Measurements from ENCODE around the gene ANKMY1. TPM values are rescaled to one million over a fixed set of nuclear protein-coding genes. Genes with fewer than 3 reads are reported as not detected.
"Not testable (repeated sequence)": the region's sequence is repeated elsewhere in the genome, so short reads cannot be mapped to it uniquely, and the experiment has no call there.

ANKMY1 gene
- total and polyA plus RNA-seq, 3 experiments from 2014 or later, result 15.8 to 27.9 (median 22.4) TPM

DNA sequence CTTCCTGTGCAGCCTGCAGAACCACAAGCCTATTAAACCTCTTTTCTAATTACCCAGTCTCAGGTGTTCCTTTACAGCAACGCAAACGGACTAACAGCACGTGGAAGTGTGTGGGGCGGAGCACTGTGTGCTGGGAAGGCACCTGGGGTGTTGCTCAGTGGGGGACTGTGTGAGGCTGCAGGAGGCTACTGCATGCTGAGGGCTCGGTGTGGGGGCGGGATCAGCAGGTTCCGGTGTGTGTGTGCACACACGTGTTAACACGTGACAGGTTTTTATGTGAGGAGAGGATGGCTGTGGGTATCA lies 58.9 kb downstream of the ANKMY1 start:
- Mint-ChIP-seq H3K9me3 (peaks cover 0 to 4% (median 0%) of the 10 kb centered on the region in 5 donors), H3K27ac (peak overlapping the region in 1 of 8 donors; percentile 47), H3K36me3 (peaks cover 28 to 64% (median 34%) of the 10 kb centered on the region in 3 donors), H3K4me3 (no peak overlapping the region), H3K27me3 (no peaks in the 10 kb centered on the region), H3K4me1 (no peaks in the 10 kb centered on the region)
- H3K27ac ChIP-seq (ENCODE audit: low read depth, low read length), result no peak overlapping the region
- CTCF ChIA-PET, result no interaction called here
- no peaks in the 10 kb centered on the region for H3K36me3 ChIP-seq (ENCODE audit: insufficient read depth, low read length)
- no peaks in the 10 kb centered on the region for H3K4me1 ChIP-seq (ENCODE audit: insufficient read depth, low read length)
- no peaks in the 10 kb centered on the region for H3K27me3 ChIP-seq (ENCODE audit: insufficient read depth, low read length, poor library complexity, severe bottlenecking)
- no peak overlapping the region for H3K4me3 ChIP-seq (ENCODE audit: low read length)
- POLR2A ChIA-PET, result no interaction called here
- H3K9me3 ChIP-seq (ENCODE audit: low read length), result no peaks in the 10 kb centered on the region
- DNase-seq, result no peak

DNA sequence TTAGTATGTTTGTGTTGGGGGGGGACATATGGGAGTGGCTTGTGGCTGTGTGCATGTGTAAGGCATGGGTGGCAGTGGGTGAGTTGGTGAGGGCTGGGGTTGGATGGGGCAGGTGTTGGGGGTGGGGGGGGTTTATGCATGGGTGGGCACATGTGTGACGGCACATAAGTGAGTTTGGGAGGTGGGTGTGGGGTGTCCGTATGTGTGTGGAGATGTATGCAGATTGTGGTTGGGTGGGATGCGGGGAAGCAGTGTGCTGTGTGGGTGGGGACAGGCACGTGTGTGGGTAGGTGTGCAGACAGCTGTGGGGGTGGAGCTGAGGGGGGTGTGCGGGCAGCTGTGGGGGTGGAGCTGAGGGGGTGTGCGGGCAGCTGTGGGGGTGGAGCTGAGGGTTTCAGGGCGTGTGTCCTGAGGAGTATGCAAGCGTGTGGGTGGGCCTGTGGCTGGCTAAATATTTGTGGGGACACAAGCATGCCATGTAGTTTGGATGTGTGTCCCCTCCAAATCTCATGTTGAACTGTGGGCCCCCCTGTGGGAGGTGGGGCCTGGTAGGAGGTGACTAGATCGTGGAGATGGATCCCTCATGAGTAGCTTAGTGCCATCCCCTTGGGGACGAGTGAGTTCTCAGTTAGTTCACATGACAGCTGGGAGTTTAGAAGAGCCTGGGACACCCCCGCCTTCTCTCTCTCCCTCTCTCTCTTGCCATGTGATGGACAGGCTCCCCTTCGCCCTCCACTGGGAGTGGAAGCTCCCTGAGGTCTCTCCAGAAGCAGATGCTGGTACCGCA lies 59.4 kb downstream of the ANKMY1 start:
- Mint-ChIP-seq H3K4me1 (no peaks in the 10 kb centered on the region), H3K36me3 (peaks cover 29 to 61% (median 37%) of the 10 kb centered on the region in 3 donors), H3K4me3 (no peak overlapping the region), H3K27me3 (no peaks in the 10 kb centered on the region), H3K27ac (peak overlapping the region in 1 of 8 donors; percentile 47), H3K9me3 (peaks cover 0 to 7% (median 4%) of the 10 kb centered on the region in 5 donors)
- H3K4me1 ChIP-seq (ENCODE audit: insufficient read depth, low read length), result no peaks in the 10 kb centered on the region
- no peak overlapping the region for H3K4me3 ChIP-seq (ENCODE audit: low read length)
- no peaks in the 10 kb centered on the region for H3K36me3 ChIP-seq (ENCODE audit: insufficient read depth, low read length)
- no peak overlapping the region for H3K27ac ChIP-seq (ENCODE audit: low read depth, low read length)
- no peaks in the 10 kb centered on the region for H3K9me3 ChIP-seq (ENCODE audit: low read length)
- DNase-seq, result no peak
- H3K27me3 ChIP-seq (ENCODE audit: insufficient read depth, low read length, poor library complexity, severe bottlenecking), result no peaks in the 10 kb centered on the region
- CTCF ChIA-PET, result no interaction called here
- POLR2A ChIA-PET, result no interaction called here

DNA sequence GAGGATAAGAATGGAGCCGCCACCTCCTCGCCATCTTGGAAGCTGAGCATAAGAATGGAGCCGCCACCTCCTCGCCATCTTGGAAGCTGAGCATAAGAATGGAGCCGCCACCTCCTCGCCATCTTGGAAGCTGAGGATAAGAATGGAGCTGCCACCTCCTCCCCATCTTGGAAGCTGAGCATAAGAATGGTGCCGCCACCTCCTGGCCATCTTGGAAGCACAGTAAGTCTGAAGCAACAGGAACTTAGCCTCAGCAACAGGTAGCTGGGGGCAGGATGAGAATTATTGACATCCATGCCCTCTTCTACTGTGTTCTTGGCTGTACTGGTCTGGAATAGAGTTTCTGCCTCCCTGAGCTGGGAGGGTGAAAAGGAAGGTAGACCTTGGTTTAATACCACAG lies 60.7 kb downstream of the ANKMY1 start:
- Mint-ChIP-seq H3K36me3 (peaks cover 31 to 63% (median 43%) of the 10 kb centered on the region in 3 donors), H3K9me3 (peaks cover 4 to 14% (median 10%) of the 10 kb centered on the region in 5 donors)
- H3K4me3 Mint-ChIP-seq; H3K27me3 ChIP-seq (ENCODE audit: insufficient read depth, low read length, poor library complexity, severe bottlenecking); H3K4me1 Mint-ChIP-seq; H3K27ac ChIP-seq (ENCODE audit: low read depth, low read length); H3K4me3 ChIP-seq (ENCODE audit: low read length); H3K9me3 ChIP-seq (ENCODE audit: low read length); POLR2A ChIA-PET; H3K27me3 Mint-ChIP-seq; H3K4me1 ChIP-seq (ENCODE audit: insufficient read depth, low read length); DNase-seq; H3K36me3 ChIP-seq (ENCODE audit: insufficient read depth, low read length); H3K27ac Mint-ChIP-seq: not testable (repeated sequence)
- CTCF ChIA-PET, result interaction anchor here (1.1 kb wide), 1 partner anchor 17 kb away, joined by 3 read pairs; no protein-coding TSS in a partner anchor

DNA sequence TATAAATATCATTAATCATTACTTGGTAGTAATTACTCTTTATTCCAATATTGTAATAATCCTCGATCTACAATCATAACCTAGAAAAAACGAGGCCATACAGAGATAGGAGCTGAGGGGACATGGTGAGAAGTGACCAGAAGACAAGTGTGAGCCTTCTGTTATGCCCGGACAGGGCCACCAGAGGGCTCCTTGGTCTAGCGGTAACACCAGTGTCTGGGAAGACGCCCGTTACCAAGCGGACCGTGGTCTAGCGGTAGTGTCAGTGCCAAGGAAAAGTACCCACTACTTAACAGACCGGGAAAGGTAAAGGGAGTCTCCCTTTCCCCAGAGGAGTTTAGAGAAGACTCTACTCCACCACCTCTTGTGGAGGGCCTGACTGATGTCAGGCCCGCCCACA lies 62.8 kb downstream of the ANKMY1 start:
- H3K4me1 Mint-ChIP-seq; DNase-seq; H3K4me3 Mint-ChIP-seq; H3K9me3 ChIP-seq (ENCODE audit: low read length); H3K36me3 ChIP-seq (ENCODE audit: insufficient read depth, low read length); CTCF ChIA-PET; POLR2A ChIA-PET; H3K27ac Mint-ChIP-seq; H3K4me3 ChIP-seq (ENCODE audit: low read length); H3K27me3 ChIP-seq (ENCODE audit: insufficient read depth, low read length, poor library complexity, severe bottlenecking); H3K27me3 Mint-ChIP-seq; H3K4me1 ChIP-seq (ENCODE audit: insufficient read depth, low read length); H3K27ac ChIP-seq (ENCODE audit: low read depth, low read length): not testable (repeated sequence)
- peaks cover 19 to 32% (median 27%) of the 10 kb centered on the region in 5 donors for H3K9me3 Mint-ChIP-seq
- H3K36me3 Mint-ChIP-seq, result peaks cover 26 to 54% (median 53%) of the 10 kb centered on the region in 3 donors

DNA sequence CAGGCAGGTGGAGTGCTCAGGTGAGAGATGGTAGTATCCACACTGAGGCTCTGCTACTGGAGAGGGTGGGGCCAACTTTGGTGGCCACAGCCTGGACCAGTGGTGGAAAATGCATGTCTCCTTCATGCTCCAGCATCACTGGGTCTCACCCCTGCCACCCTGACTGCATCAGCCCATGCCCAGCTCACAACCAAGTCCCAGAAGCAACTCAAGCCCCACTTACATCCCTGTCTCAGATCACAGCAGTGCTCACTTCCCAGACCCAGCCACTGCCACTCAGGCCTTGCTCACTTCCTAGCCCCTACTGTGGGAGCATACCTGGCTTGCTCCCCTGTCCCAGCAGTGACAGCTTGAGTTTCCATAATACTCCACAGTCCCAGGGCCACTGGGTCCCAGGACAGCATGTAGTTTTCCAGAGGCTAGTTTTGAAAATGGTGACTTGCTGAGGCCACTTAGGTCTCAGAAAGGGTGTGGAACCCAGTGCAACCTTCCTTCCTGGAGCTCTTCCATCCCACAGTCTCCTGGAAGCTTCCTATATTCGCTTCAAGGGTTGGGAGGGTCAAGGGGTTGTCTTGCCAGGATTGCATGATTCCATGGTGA lies 63.5 kb downstream of the ANKMY1 start:
- H3K27me3 Mint-ChIP-seq, result no peaks in the 10 kb centered on the region
- H3K4me3 Mint-ChIP-seq, result no peak overlapping the region

DNA sequence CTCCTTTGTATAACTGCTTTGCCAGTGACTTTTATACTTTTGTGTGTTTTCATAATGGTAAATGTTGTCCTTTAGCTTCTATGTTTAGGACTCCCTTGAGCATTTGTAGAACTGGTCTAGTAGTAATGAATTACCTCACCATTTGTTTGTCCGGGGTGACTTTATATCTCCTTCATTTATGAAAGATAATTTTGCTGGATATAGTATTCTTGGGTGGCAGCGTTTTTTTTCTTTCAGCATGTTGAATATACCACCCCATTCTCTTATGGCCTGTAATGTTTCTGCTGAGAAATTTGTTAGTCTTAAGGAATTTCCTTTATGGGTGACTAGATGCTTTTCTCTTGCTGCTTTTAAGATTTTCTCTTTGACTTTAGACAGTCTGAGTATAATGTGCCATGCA lies 66.3 kb downstream of the ANKMY1 start:
- ChIA-PET POLR2A (no interaction called here), CTCF (no interaction called here)
- Mint-ChIP-seq H3K36me3 (peaks cover 14 to 67% (median 24%) of the 10 kb centered on the region in 3 donors), H3K4me1 (no peaks in the 10 kb centered on the region), H3K27ac (no peak overlapping the region), H3K9me3 (peaks cover 39 to 62% (median 57%) of the 10 kb centered on the region in 5 donors), H3K27me3 (no peaks in the 10 kb centered on the region), H3K4me3 (no peak overlapping the region)
- Histone ChIP-seq H3K4me1 (ENCODE audit: insufficient read depth, low read length) (no peaks in the 10 kb centered on the region), H3K4me3 (ENCODE audit: low read length) (no peak overlapping the region), H3K9me3 (ENCODE audit: low read length) (peaks cover 10% of the 10 kb centered on the region), H3K27me3 (ENCODE audit: insufficient read depth, low read length, poor library complexity, severe bottlenecking) (no peaks in the 10 kb centered on the region), H3K36me3 (ENCODE audit: insufficient read depth, low read length) (no peaks in the 10 kb centered on the region), H3K27ac (ENCODE audit: low read depth, low read length) (no peak overlapping the region)
- DNase-seq, result no peak

More for the DNA sequence above, 63.5 kb downstream of the ANKMY1 start:
- H3K36me3 Mint-ChIP-seq, result peaks cover 26 to 59% (median 48%) of the 10 kb centered on the region in 3 donors
- Histone ChIP-seq H3K27me3 (ENCODE audit: insufficient read depth, low read length, poor library complexity, severe bottlenecking) (no peaks in the 10 kb centered on the region), H3K9me3 (ENCODE audit: low read length) (no peaks in the 10 kb centered on the region), H3K36me3 (ENCODE audit: insufficient read depth, low read length) (no peaks in the 10 kb centered on the region), H3K4me1 (ENCODE audit: insufficient read depth, low read length) (no peaks in the 10 kb centered on the region), H3K27ac (ENCODE audit: low read depth, low read length) (no peak overlapping the region), H3K4me3 (ENCODE audit: low read length) (no peak overlapping the region)
- DNase-seq, result no peak
- no peak overlapping the region for H3K27ac Mint-ChIP-seq
- H3K4me1 Mint-ChIP-seq, result no peaks in the 10 kb centered on the region
- H3K9me3 Mint-ChIP-seq, result peaks cover 23 to 39% (median 34%) of the 10 kb centered on the region in 5 donors
- POLR2A ChIA-PET, result no interaction called here
- CTCF ChIA-PET, result no interaction called here

DNA sequence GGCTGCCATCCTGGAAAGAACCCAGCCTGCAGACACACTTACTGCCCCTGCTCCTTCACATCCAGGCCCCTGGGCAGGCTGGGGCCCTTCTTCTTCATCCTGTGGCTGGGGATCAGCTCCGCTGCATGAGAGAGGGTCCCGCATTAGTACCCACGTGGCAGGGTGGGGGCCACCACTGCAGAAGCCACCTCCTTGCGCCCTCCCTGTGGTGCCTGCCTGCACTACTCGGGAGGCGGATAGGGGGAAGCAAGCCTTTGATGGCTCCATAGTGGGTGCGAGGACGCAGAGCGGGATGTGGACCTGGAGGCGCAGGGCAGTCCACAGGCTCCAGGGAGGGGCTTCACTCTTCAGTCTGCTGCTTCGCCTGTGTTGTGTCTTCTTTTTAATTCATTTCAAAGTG lies 75.6 kb downstream of the ANKMY1 start:
- no peaks in the 10 kb centered on the region for H3K27me3 ChIP-seq (ENCODE audit: insufficient read depth, low read length, poor library complexity, severe bottlenecking)
- H3K27ac ChIP-seq (ENCODE audit: low read depth, low read length), result no peak overlapping the region
- POLR2A ChIA-PET, result no interaction called here
- H3K27ac Mint-ChIP-seq, result peak overlapping the region in 1 of 8 donors; percentile 73
- no peaks in the 10 kb centered on the region for H3K27me3 Mint-ChIP-seq
- CTCF ChIA-PET, result no interaction called here
- H3K4me3 ChIP-seq (ENCODE audit: low read length), result no peak overlapping the region
- no peak overlapping the region for H3K4me3 Mint-ChIP-seq
- H3K36me3 ChIP-seq (ENCODE audit: insufficient read depth, low read length), result no peaks in the 10 kb centered on the region
- peak in 1 of 5 donors; percentile 31 for DNase-seq
- H3K4me1 Mint-ChIP-seq, result no peaks in the 10 kb centered on the region
- no peaks in the 10 kb centered on the region for H3K4me1 ChIP-seq (ENCODE audit: insufficient read depth, low read length)
- peaks cover 3 to 18% (median 15%) of the 10 kb centered on the region in 5 donors for H3K9me3 Mint-ChIP-seq
- H3K36me3 Mint-ChIP-seq, result peaks cover 6 to 32% (median 7%) of the 10 kb centered on the region in 3 donors
- no peaks in the 10 kb centered on the region for H3K9me3 ChIP-seq (ENCODE audit: low read length)

DNA sequence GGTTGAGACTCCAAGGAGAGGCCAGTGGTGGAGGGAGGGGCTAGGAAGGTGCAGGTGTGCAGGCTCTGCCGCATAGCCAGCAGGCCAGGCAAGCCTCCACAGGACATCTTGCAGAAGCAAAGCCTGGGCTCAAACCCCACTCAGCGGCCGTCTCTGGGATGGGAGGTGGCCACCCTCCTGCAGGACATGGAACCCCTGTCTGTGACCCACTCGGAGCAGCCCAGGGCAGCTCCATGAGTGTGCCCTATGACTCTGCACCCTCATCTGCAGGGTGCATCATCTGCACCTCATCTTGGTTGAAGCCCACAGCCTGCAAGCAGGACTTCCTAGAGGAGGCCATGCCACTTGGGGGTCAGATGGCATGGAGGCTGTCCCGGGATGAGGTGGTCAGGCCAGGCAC lies 76.1 kb downstream of the ANKMY1 start:
- H3K9me3 ChIP-seq (ENCODE audit: low read length), result no peaks in the 10 kb centered on the region
- ChIA-PET CTCF (no interaction called here), POLR2A (no interaction called here)
- no peaks in the 10 kb centered on the region for H3K27me3 Mint-ChIP-seq
- no peaks in the 10 kb centered on the region for H3K27me3 ChIP-seq (ENCODE audit: insufficient read depth, low read length, poor library complexity, severe bottlenecking)
- H3K4me3 Mint-ChIP-seq, result no peak overlapping the region
- peak overlapping the region in 1 of 8 donors; percentile 74 for H3K27ac Mint-ChIP-seq
- H3K4me3 ChIP-seq (ENCODE audit: low read length), result no peak overlapping the region
- H3K4me1 Mint-ChIP-seq, result no peaks in the 10 kb centered on the region
- peaks cover 0 to 15% (median 12%) of the 10 kb centered on the region in 5 donors for H3K9me3 Mint-ChIP-seq
- peaks cover 5 to 28% (median 6%) of the 10 kb centered on the region in 3 donors for H3K36me3 Mint-ChIP-seq
- H3K27ac ChIP-seq (ENCODE audit: low read depth, low read length), result no peak overlapping the region
- H3K4me1 ChIP-seq (ENCODE audit: insufficient read depth, low read length), result no peaks in the 10 kb centered on the region
- DNase-seq, result peak in 1 of 5 donors; percentile 38
- H3K36me3 ChIP-seq (ENCODE audit: insufficient read depth, low read length), result no peaks in the 10 kb centered on the region

Data from CD8-positive, alpha-beta memory T cell (primary cell).